Stimulated activated CD4-positive, alpha-beta T cell treated with anti-CD3 and anti-CD28 coated beads, TNF-alpha, amount 100 ng/mL, for 1 hour (primary cell): ENCODE measurements around the gene EDN1.

Experiments
- DNase-seq, 3 donors: peaks; one replicate each; pipeline ENCODE4 v3.0.0-alpha.2; 2020; ENCODE audit warnings: low read depth in 3 of 3, low spot score in 1 of 3

Gene EDN1

GRCh38 chr6:12269110-12269509 lies 21.1 kb upstream of the EDN1 start:
- no peak for DNase-seq

- DNase-seq: no peak
These were observed 19.5 kb upstream of the EDN1 start for GRCh38 chr6:12270551-12271230.

- no peak for DNase-seq
These were observed 18.6 kb upstream of the EDN1 start for GRCh38 chr6:12271594-12271993.

- no peak for DNase-seq
These were observed 18.2 kb upstream of the EDN1 start for GRCh38 chr6:12271997-12272396.

GRCh38 chr6:12275107-12275506 lies 15.1 kb upstream of the EDN1 start:
- no peak for DNase-seq

GRCh38 chr6:12276930-12277315 lies 13.2 kb upstream of the EDN1 start:
- no peak for DNase-seq

GRCh38 chr6:12277386-12277785 lies 12.8 kb upstream of the EDN1 start:
- no peak for DNase-seq

GRCh38 chr6:12278915-12279314 lies 11.2 kb upstream of the EDN1 start:
- no peak for DNase-seq

- DNase-seq: no peak
These were observed 10.7 kb upstream of the EDN1 start for GRCh38 chr6:12279322-12280091.

- DNase-seq: no peak
These were observed 9.7 kb upstream of the EDN1 start for GRCh38 chr6:12280458-12280857.

- no peak for DNase-seq
These were observed 9.3 kb upstream of the EDN1 start for GRCh38 chr6:12280902-12281301.

- no peak for DNase-seq
These were observed 6.3 kb upstream of the EDN1 start for GRCh38 chr6:12283904-12284303.

GRCh38 chr6:12286373-12287110 lies 3.6 kb upstream of the EDN1 start:
- no peak for DNase-seq

- no peak for DNase-seq
These were observed 1.9 kb upstream of the EDN1 start for GRCh38 chr6:12288211-12288618.

GRCh38 chr6:12288914-12289313 lies 1.2 kb upstream of the EDN1 start:
- DNase-seq: no peak

GRCh38 chr6:12289365-12289919 lies 719 bp upstream of the EDN1 start:
- peak in 1 of 3 donors; percentile 25 for DNase-seq

- DNase-seq: no peak
These were observed 1.1 kb downstream of the EDN1 start for GRCh38 chr6:12291071-12291838.

- DNase-seq: no peak
These were observed 1.9 kb downstream of the EDN1 start for GRCh38 chr6:12291839-12292604.

GRCh38 chr6:12293235-12293930 lies 3.2 kb downstream of the EDN1 start:
- DNase-seq: no peak
